HEK293 (cell line): ENCODE measurements around the gene KRT74.

Experiments used
- KLF16 ChIP-seq: fragments of 450-650 bp; formaldehyde crosslinking; IDR thresholded peaks from 2 replicates; pipeline ENCODE4 v1.5.1; 2017; ENCODE audit warnings: missing biosample characterization, missing genetic modification characterization
- TF ChIP-seq, protein P1 (sequence below): fragments of 450-650 bp; formaldehyde crosslinking; IDR thresholded peaks from 2 replicates; pipeline ENCODE4 v1.5.1; 2016; ENCODE audit warnings: missing biosample characterization, missing genetic modification characterization

DNA sequence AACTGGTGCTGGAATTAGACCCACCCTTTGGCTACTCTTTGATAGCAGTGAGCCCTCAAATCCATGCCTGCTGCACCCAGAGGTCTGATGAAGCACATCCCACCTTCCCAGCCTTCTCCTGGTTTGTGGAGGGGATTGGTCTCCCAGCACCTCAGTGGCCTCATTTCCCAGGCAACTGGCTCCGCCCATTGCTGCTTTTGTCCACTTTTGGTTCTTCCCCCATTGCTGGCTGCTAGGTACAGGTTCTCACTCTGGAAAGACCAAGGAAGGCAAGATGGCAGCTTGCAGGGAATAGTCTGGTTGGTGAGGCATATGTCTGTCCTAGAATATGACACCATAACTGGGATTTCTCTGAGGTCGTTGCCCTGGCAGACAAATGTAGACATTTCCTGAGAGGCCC lies 43.3 kb downstream of the KRT74 start:
- TF ChIP-seq KLF16 (tag by site-specific recombination): no peak
- TF ChIP-seq, protein P1, sequence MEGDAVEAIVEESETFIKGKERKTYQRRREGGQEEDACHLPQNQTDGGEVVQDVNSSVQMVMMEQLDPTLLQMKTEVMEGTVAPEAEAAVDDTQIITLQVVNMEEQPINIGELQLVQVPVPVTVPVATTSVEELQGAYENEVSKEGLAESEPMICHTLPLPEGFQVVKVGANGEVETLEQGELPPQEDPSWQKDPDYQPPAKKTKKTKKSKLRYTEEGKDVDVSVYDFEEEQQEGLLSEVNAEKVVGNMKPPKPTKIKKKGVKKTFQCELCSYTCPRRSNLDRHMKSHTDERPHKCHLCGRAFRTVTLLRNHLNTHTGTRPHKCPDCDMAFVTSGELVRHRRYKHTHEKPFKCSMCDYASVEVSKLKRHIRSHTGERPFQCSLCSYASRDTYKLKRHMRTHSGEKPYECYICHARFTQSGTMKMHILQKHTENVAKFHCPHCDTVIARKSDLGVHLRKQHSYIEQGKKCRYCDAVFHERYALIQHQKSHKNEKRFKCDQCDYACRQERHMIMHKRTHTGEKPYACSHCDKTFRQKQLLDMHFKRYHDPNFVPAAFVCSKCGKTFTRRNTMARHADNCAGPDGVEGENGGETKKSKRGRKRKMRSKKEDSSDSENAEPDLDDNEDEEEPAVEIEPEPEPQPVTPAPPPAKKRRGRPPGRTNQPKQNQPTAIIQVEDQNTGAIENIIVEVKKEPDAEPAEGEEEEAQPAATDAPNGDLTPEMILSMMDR: no peak
